ENCODE measurements around the gene RTCA. TPM values are rescaled to one million over a fixed set of nuclear protein-coding genes. Genes with fewer than 3 reads are reported as not detected.

RTCA gene
- total RNA-seq, 1 donor from 2014 or later = 32.6 TPM

- H3K9me3 Mint-ChIP-seq = no peaks in the 10 kb centered on the region
- no peak overlapping the region for H3K4me3 Mint-ChIP-seq
- no peaks in the 10 kb centered on the region for H3K27me3 Mint-ChIP-seq (ENCODE audit: low read depth)
- peaks cover 49% of the 10 kb centered on the region for H3K36me3 Mint-ChIP-seq
- TF ChIP-seq CTCF (IDR thresholded peaks at IDR 0.05; ENCODE audit: unreplicated experiment) = no peak
- no peaks in the 10 kb centered on the region for H3K4me1 Mint-ChIP-seq
- no peak for DNase-seq (ENCODE audit: low spot score in 2 of 2, unreplicated experiment in 2 of 2)
- H3K27ac Mint-ChIP-seq = no peak overlapping the region
These were observed 11.8 kb downstream of the RTCA start for GRCh38 chr1:100277866-100278265.

- no peaks in the 10 kb centered on the region for H3K9me3 Mint-ChIP-seq
- no peak overlapping the region for H3K27ac Mint-ChIP-seq
- no peaks in the 10 kb centered on the region for H3K27me3 Mint-ChIP-seq (ENCODE audit: low read depth)
- peaks cover 46% of the 10 kb centered on the region for H3K36me3 Mint-ChIP-seq
- H3K4me3 Mint-ChIP-seq = no peak overlapping the region
- no peaks in the 10 kb centered on the region for H3K4me1 Mint-ChIP-seq
- no peak for DNase-seq (ENCODE audit: low spot score in 2 of 2, unreplicated experiment in 2 of 2)
- TF ChIP-seq CTCF (IDR thresholded peaks at IDR 0.05; ENCODE audit: unreplicated experiment) = no peak
These were observed 13.4 kb downstream of the RTCA start for GRCh38 chr1:100279358-100279923.

- no peak for TF ChIP-seq CTCF (IDR thresholded peaks at IDR 0.05; ENCODE audit: unreplicated experiment)
- no peak overlapping the region for H3K4me3 Mint-ChIP-seq
- H3K4me1 Mint-ChIP-seq = no peaks in the 10 kb centered on the region
- no peak overlapping the region for H3K27ac Mint-ChIP-seq
- H3K27me3 Mint-ChIP-seq (ENCODE audit: low read depth) = no peaks in the 10 kb centered on the region
- H3K36me3 Mint-ChIP-seq = peaks cover 45% of the 10 kb centered on the region
- H3K9me3 Mint-ChIP-seq = no peaks in the 10 kb centered on the region
- DNase-seq (ENCODE audit: low spot score in 2 of 2, unreplicated experiment in 2 of 2) = no peak
These were observed 14.1 kb downstream of the RTCA start for GRCh38 chr1:100279954-100280682.

GRCh38 chr1:100284591-100284990, 18.6 kb downstream of the RTCA start:
- no peak for TF ChIP-seq CTCF (IDR thresholded peaks at IDR 0.05; ENCODE audit: unreplicated experiment)
- no peaks in the 10 kb centered on the region for H3K9me3 Mint-ChIP-seq
- H3K36me3 Mint-ChIP-seq = peaks cover 33% of the 10 kb centered on the region
- H3K4me1 Mint-ChIP-seq = no peaks in the 10 kb centered on the region
- no peaks in the 10 kb centered on the region for H3K27me3 Mint-ChIP-seq (ENCODE audit: low read depth)
- no peak overlapping the region for H3K27ac Mint-ChIP-seq
- DNase-seq (ENCODE audit: low spot score in 2 of 2, unreplicated experiment in 2 of 2) = no peak
- H3K4me3 Mint-ChIP-seq = no peak overlapping the region

GRCh38 chr1:100287162-100287561, 21.1 kb downstream of the RTCA start:
- no peaks in the 10 kb centered on the region for H3K9me3 Mint-ChIP-seq
- H3K4me3 Mint-ChIP-seq = no peak overlapping the region
- no peak for TF ChIP-seq CTCF (IDR thresholded peaks at IDR 0.05; ENCODE audit: unreplicated experiment)
- DNase-seq (ENCODE audit: low spot score in 2 of 2, unreplicated experiment in 2 of 2) = no peak
- H3K27me3 Mint-ChIP-seq (ENCODE audit: low read depth) = no peaks in the 10 kb centered on the region
- peaks cover 30% of the 10 kb centered on the region for H3K36me3 Mint-ChIP-seq
- H3K27ac Mint-ChIP-seq = no peak overlapping the region
- no peaks in the 10 kb centered on the region for H3K4me1 Mint-ChIP-seq
